Neural progenitor cell (in vitro differentiated cells): Measurements from ENCODE around the gene FAM24B.

ENCODE experiments used
- EZH2 ChIP-seq: fragments of 200-600 bp; sonication (generic); IDR thresholded peaks from 2 replicates; pipeline ENCODE4 v1.6.1; 2017; ENCODE audit warnings: antibody characterized with exemption, mild to moderate bottlenecking, moderate library complexity
- TF ChIP-seq, protein P1 (sequence below): fragments of 200-600 bp; sonication (generic); IDR thresholded peaks from 2 replicates; pipeline ENCODE4 v1.5.1; 2017; ENCODE audit warnings: antibody characterized with exemption, mild to moderate bottlenecking

DNA sequence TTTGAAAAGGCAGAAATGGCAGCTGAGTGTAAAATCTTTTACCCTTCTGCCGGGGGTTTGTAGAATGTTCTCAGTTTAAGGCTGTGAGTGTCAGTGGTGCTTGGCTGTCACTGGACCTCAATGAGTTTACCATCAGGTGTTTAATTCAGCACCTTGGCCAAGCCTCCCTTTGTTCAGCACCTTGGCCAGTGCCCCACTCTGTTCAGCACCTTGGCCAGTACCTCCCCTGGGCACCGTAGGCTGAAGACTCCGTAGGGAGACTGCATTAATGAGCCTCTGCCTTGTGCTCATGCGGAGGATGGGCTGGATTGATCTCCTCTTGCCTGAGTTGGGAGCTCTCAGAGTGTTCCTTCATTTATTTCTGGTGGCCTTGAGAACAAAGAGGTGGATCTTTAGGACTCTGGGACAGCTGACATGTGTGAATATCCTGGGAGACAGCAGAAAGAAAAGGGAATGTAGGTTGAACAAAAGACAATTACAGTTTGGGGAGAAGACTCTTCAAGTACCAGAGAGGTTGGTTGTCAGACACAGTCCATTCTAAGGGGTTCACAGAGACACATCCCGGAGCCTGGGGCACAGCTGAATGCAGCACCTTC lies 32.6 kb upstream of the FAM24B start:
- TF ChIP-seq, protein P1, sequence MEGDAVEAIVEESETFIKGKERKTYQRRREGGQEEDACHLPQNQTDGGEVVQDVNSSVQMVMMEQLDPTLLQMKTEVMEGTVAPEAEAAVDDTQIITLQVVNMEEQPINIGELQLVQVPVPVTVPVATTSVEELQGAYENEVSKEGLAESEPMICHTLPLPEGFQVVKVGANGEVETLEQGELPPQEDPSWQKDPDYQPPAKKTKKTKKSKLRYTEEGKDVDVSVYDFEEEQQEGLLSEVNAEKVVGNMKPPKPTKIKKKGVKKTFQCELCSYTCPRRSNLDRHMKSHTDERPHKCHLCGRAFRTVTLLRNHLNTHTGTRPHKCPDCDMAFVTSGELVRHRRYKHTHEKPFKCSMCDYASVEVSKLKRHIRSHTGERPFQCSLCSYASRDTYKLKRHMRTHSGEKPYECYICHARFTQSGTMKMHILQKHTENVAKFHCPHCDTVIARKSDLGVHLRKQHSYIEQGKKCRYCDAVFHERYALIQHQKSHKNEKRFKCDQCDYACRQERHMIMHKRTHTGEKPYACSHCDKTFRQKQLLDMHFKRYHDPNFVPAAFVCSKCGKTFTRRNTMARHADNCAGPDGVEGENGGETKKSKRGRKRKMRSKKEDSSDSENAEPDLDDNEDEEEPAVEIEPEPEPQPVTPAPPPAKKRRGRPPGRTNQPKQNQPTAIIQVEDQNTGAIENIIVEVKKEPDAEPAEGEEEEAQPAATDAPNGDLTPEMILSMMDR: no peak
- peak; percentile 39 for TF ChIP-seq EZH2
